SK-N-SH (cell line): ENCODE data around the gene LRRIQ4. TPM values are rescaled to one million over a fixed set of nuclear protein-coding genes. Genes with fewer than 3 reads are reported as not detected.

Experiments
- CTCF ChIA-PET: fragments of 300-600, 350-600 bp; formaldehyde crosslinking; extraction: SDS; loops from one replicate; lab custom pipeline; 2021; lab: Yijun Ruan, JAX
- POLR2A ChIA-PET: fragments of 350-600 bp; sonication (Branson Sonifier 250); formaldehyde crosslinking; extraction: SDS; loops from one replicate; lab custom pipeline; 2020; ENCODE audit warnings: antibody characterized with exemption, inconsistent platforms; lab: Yijun Ruan, JAX
- DNase-seq: peaks from one replicate; pipeline ENCODE4 v3.0.0; 2012
- H2AFZ ChIP-seq: fragments of 200-600 bp; sonication (generic); 2 replicates; pipeline ENCODE4 v1.8.1; 2016; ENCODE audit warnings: antibody characterized with exemption, mild to moderate bottlenecking, low read depth
- H3F3A ChIP-seq: fragments of 200-600 bp; sonication (generic); replicated peaks from 2 replicates; pipeline ENCODE3; 2016; ENCODE audit warnings: antibody characterized with exemption, mild to moderate bottlenecking; ENCODE audit not compliant: insufficient read depth
- H3K27ac ChIP-seq, 2 experiments: fragments of 200-500 bp in 1 of 2; fragments of 200-600 bp in 1 of 2; sonication (Bioruptor generic) in 1 of 2; sonication (generic), shearing (Covaris generic) in 1 of 2; 2 replicates each; pipeline versions ENCODE4 v1.5.1 to v1.6.1; 2014 to 2016; ENCODE audit warnings: low read depth in 2 of 2, inconsistent platforms in 1 of 2, low read length in 1 of 2, mild to moderate bottlenecking in 1 of 2, mixed read lengths in 1 of 2
- H3K27me3 ChIP-seq: fragments of 200-600 bp; sonication (generic), shearing (Covaris generic); 2 replicates; pipeline ENCODE4 v1.6.1; 2016; ENCODE audit warnings: mixed run types; ENCODE audit not compliant: insufficient read depth
- H3K36me3 ChIP-seq, 2 experiments: fragments of 200-500 bp in 1 of 2; fragments of 200-600 bp in 1 of 2; sonication (Bioruptor generic) in 1 of 2; sonication (generic) in 1 of 2; replicated peaks in 1 of 2; 2 replicates each; pipeline versions ENCODE3 to v1.5.1; 2014 to 2016; ENCODE audit warnings: low read length in 1 of 2, mild to moderate bottlenecking in 1 of 2; ENCODE audit not compliant: insufficient read depth in 2 of 2, control insufficient read depth in 1 of 2
- H3K4me1 ChIP-seq, 2 experiments: fragments of 200-500 bp in 1 of 2; fragments of 200-600 bp in 1 of 2; sonication (Bioruptor generic) in 1 of 2; sonication (generic), shearing (Covaris generic) in 1 of 2; 2 replicates each; pipeline versions ENCODE4 v1.5.1 to v1.6.1; 2014 to 2016; ENCODE audit warnings: low read depth in 1 of 2, low read length in 1 of 2, mixed run types in 1 of 2; ENCODE audit not compliant: insufficient read depth in 2 of 2, control insufficient read depth in 1 of 2
- H3K4me2 ChIP-seq: fragments of 200-600 bp; sonication (generic), shearing (Covaris generic); 2 replicates; pipeline ENCODE4 v1.6.1; 2017; ENCODE audit warnings: mixed run types
- H3K4me3 ChIP-seq, 2 experiments: fragments of 200-500 bp in 1 of 2; fragments of 200-600 bp in 1 of 2; sonication (Bioruptor generic) in 1 of 2; sonication (generic), shearing (Covaris generic) in 1 of 2; 2 replicates each; pipeline versions ENCODE4 v1.5.1 to v1.8.1; 2014 to 2016; ENCODE audit warnings: low read depth in 2 of 2, inconsistent platforms in 1 of 2, low read length in 1 of 2, mild to moderate bottlenecking in 1 of 2, mixed read lengths in 1 of 2, moderate library complexity in 1 of 2
- H3K79me2 ChIP-seq: fragments of 200-600 bp; sonication (generic); 2 replicates; pipeline ENCODE4 v1.8.1; 2017; ENCODE audit warnings: mild to moderate bottlenecking; ENCODE audit not compliant: insufficient read depth
- H3K9ac ChIP-seq: fragments of 200-600 bp; sonication (generic); 2 replicates; pipeline ENCODE4 v1.6.1; 2017; ENCODE audit warnings: mixed run types
- H3K9me2 ChIP-seq: fragments of 200-600 bp; sonication (generic); 2 replicates; pipeline ENCODE4 v1.6.1; 2017; ENCODE audit warnings: mixed run types
- H3K9me3 ChIP-seq: fragments of 200-600 bp; sonication (generic); 2 replicates; pipeline ENCODE4 v1.6.1; 2017; ENCODE audit warnings: mixed run types, mild to moderate bottlenecking, moderate library complexity
- H4K20me1 ChIP-seq: fragments of 200-600 bp; sonication (generic); 2 replicates; pipeline ENCODE4 v1.6.1; 2017; ENCODE audit warnings: mild to moderate bottlenecking, mixed run types; ENCODE audit not compliant: insufficient read depth
- CHD2 ChIP-seq: fragments of 150-350 bp; IDR thresholded peaks from 2 replicates; pipeline ENCODE4 v1.6.1; 2018; ENCODE audit warnings: low read length; ENCODE audit not compliant: partially characterized antibody
- ELF1 ChIP-seq: IDR thresholded peaks from 2 replicates; pipeline ENCODE4 v1.4.0; 2012
- EP300 ChIP-seq, 2 experiments: IDR thresholded peaks; 2 replicates each; pipeline versions ENCODE4 v1.4.0 to v1.6.1; 2012; ENCODE audit warnings: borderline replicate concordance in 1 of 2, low read depth in 1 of 2, low read length in 1 of 2
- EZH2phosphoT487 ChIP-seq: fragments of 200-600 bp; sonication (generic); IDR thresholded peaks from 2 replicates; pipeline ENCODE4 v1.6.1; 2017; ENCODE audit warnings: low read depth, mixed run types, mild to moderate bottlenecking, antibody characterized with exemption, moderate library complexity, borderline replicate concordance
- FOSL2 ChIP-seq: IDR thresholded peaks from 2 replicates; pipeline ENCODE4 v1.4.0; 2012; ENCODE audit warnings: low read depth, mild to moderate bottlenecking, moderate library complexity, borderline replicate concordance
- FOXM1 ChIP-seq: IDR thresholded peaks from 2 replicates; pipeline ENCODE4 v1.4.0; 2012; ENCODE audit warnings: low read depth, mild to moderate bottlenecking
- IRF3 ChIP-seq: fragments of 150-350 bp; IDR thresholded peaks from 2 replicates; pipeline ENCODE4 v1.6.1; 2016; ENCODE audit warnings: mild to moderate bottlenecking, low read depth, low read length
- MXI1 ChIP-seq: IDR thresholded peaks from 2 replicates; pipeline ENCODE4 v1.6.1; 2012; ENCODE audit warnings: mild to moderate bottlenecking, low read depth, low read length, improper control_type of control experiment
- NRF1 ChIP-seq: IDR thresholded peaks from 2 replicates; pipeline ENCODE4 v1.6.1; 2012; ENCODE audit warnings: low read depth, mild to moderate bottlenecking, low read length
- RAD21 ChIP-seq: IDR thresholded peaks from 2 replicates; pipeline ENCODE4 v1.6.1; 2012; ENCODE audit warnings: mild to moderate bottlenecking, low read length
- RXRA ChIP-seq: IDR thresholded peaks from 2 replicates; pipeline ENCODE4 v1.4.0; 2012; ENCODE audit warnings: low read depth, mild to moderate bottlenecking, borderline replicate concordance
- SMC3 ChIP-seq: IDR thresholded peaks from 2 replicates; pipeline ENCODE4 v1.6.1; 2012; ENCODE audit warnings: low read depth, low read length, improper control_type of control experiment
- TCF12 ChIP-seq: IDR thresholded peaks from 2 replicates; pipeline ENCODE4 v1.4.0; 2012
- WGBS: methylation state at CpG from one replicate; pipeline ENCODE4 v1.1.6; 2017; ENCODE audit warnings: low lambda C conversion rate; 5-methylcytosine and 5-hydroxymethylcytosine counted together
- polyA plus RNA-seq, 3 experiments: library from polyadenylated mRNA; depleted of rRNA; stranded (reverse); fragments of >200 nt; gene quantifications; 2 replicates each; pipeline ENCODE4 v1.2.3, GENCODE V29; 2012
- TF ChIP-seq, protein P1 (sequence below): IDR thresholded peaks from 2 replicates; pipeline ENCODE4; 2012
- TF ChIP-seq, protein P2 (sequence below): IDR thresholded peaks from 2 replicates; pipeline ENCODE4 v1.4.0; 2012; ENCODE audit warnings: low read depth
- TF ChIP-seq, protein P3 (sequence below): IDR thresholded peaks from 2 replicates; pipeline ENCODE4 v1.6.1; 2012; ENCODE audit warnings: mild to moderate bottlenecking, low read depth, low read length, moderate library complexity
- TF ChIP-seq, protein P4 (sequence below): IDR thresholded peaks from 2 replicates; pipeline ENCODE4 v1.4.0; 2012; ENCODE audit warnings: low read depth, borderline replicate concordance
- TF ChIP-seq, protein P5 (sequence below): fragments of 200-600 bp; sonication (generic); IDR thresholded peaks from 2 replicates; pipeline ENCODE4 v1.6.1; 2017; ENCODE audit warnings: antibody characterized with exemption, mild to moderate bottlenecking, moderate library complexity

Gene LRRIQ4
- polyA plus RNA-seq, 1 of the 3 experiments (the other 2 are of a cell fraction): not detected

DNA sequence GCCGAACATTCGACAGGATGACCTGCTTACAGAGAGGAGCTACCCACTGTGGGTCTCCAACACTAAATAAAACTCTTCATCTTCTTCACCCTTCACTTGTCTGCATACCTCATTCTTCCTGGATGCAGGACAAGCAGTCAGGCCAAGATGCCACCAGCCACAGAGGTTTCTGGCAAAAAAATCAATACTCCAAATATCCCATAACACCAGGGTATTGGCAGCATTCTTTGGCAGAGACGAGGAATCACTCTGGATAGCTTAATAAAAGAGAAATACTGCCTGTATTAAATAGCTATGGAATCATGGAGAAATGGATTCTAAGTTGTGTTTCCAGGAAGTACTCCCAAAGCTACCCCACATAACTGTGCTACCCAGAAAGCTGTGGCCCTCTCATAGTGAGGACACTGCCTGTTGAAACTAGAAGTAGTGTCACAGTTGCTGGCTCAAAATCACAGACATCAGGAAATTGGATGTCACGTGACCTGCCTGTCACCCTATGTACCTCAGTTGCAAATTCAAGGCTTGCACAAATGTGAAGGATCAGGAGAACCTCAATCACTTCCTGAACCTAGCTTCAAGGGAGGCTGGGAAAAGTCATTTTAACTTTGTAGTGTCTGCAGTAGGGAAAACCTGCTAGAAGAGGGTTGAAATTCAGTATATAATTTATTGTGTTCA is 68.0 kb downstream of the LRRIQ4 start:
- H2AFZ ChIP-seq: no peak overlapping the region
- H4K20me1 ChIP-seq: no peaks in the 10 kb centered on the region
- no peaks in the 10 kb centered on the region for H3K9me2 ChIP-seq
- H3K79me2 ChIP-seq: no peaks in the 10 kb centered on the region
- H3K9me3 ChIP-seq: no peaks in the 10 kb centered on the region
- no peak for DNase-seq
- H3K27me3 ChIP-seq: no peaks in the 10 kb centered on the region; the same call in 1 of the 2 replicates
- H3K4me3 ChIP-seq: no peak overlapping the region
- TF ChIP-seq FOSL2: no peak
- TF ChIP-seq FOXM1: no peak
- TF ChIP-seq RXRA: no peak
- no peak for TF ChIP-seq EZH2phosphoT487
- TF ChIP-seq, protein P1, sequence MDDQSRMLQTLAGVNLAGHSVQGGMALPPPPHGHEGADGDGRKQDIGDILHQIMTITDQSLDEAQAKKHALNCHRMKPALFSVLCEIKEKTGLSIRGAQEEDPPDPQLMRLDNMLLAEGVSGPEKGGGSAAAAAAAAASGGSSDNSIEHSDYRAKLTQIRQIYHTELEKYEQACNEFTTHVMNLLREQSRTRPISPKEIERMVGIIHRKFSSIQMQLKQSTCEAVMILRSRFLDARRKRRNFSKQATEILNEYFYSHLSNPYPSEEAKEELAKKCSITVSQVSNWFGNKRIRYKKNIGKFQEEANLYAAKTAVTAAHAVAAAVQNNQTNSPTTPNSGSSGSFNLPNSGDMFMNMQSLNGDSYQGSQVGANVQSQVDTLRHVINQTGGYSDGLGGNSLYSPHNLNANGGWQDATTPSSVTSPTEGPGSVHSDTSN: no peak
- TF ChIP-seq, protein P2, sequence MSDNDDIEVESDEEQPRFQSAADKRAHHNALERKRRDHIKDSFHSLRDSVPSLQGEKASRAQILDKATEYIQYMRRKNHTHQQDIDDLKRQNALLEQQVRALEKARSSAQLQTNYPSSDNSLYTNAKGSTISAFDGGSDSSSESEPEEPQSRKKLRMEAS: no peak
- TF ChIP-seq RAD21: no peak
- TF ChIP-seq NRF1: no peak
- TF ChIP-seq CHD2: no peak
- TF ChIP-seq EP300 (IDR thresholded peaks at IDR 0.05; ENCODE audit: borderline replicate concordance in 1 of 2, low read depth in 1 of 2, low read length in 1 of 2): no peak
- TF ChIP-seq, protein P3, sequence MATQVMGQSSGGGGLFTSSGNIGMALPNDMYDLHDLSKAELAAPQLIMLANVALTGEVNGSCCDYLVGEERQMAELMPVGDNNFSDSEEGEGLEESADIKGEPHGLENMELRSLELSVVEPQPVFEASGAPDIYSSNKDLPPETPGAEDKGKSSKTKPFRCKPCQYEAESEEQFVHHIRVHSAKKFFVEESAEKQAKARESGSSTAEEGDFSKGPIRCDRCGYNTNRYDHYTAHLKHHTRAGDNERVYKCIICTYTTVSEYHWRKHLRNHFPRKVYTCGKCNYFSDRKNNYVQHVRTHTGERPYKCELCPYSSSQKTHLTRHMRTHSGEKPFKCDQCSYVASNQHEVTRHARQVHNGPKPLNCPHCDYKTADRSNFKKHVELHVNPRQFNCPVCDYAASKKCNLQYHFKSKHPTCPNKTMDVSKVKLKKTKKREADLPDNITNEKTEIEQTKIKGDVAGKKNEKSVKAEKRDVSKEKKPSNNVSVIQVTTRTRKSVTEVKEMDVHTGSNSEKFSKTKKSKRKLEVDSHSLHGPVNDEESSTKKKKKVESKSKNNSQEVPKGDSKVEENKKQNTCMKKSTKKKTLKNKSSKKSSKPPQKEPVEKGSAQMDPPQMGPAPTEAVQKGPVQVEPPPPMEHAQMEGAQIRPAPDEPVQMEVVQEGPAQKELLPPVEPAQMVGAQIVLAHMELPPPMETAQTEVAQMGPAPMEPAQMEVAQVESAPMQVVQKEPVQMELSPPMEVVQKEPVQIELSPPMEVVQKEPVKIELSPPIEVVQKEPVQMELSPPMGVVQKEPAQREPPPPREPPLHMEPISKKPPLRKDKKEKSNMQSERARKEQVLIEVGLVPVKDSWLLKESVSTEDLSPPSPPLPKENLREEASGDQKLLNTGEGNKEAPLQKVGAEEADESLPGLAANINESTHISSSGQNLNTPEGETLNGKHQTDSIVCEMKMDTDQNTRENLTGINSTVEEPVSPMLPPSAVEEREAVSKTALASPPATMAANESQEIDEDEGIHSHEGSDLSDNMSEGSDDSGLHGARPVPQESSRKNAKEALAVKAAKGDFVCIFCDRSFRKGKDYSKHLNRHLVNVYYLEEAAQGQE: no peak
- no peak for TF ChIP-seq SMC3
- 38% methylated on average over 4 of the region's 4 CpGs for WGBS
- H3F3A ChIP-seq: no peaks in the 10 kb centered on the region
- H3K4me2 ChIP-seq: no peak overlapping the region
- ChIA-PET POLR2A (no interaction called here), CTCF (interaction anchor here (1.1 to 1.5 kb wide), 2 partner anchors 18 to 276 kb away, joined by 3 to 7 read pairs; no protein-coding TSS in a partner anchor)
- no peaks in the 10 kb centered on the region for H3K36me3 ChIP-seq
- no peak overlapping the region for H3K9ac ChIP-seq
- H3K27ac ChIP-seq: no peak overlapping the region; a peak in 1 of 4 replicates
- H3K4me1 ChIP-seq: peaks cover 0 to 10% of the 10 kb centered on the region in 2 experiments; a peak in 1 of 4 replicates

- Histone ChIP-seq H3K9me3 (no peaks in the 10 kb centered on the region), H2AFZ (no peak overlapping the region), H3K4me1 (peaks cover 0 to 2% of the 10 kb centered on the region in 2 experiments; a peak in 1 of 4 replicates), H3K27me3 (no peaks in the 10 kb centered on the region; the same call in 1 of the 2 replicates), H3K9me2 (no peaks in the 10 kb centered on the region), H3K27ac (no peak overlapping the region), H3K79me2 (no peaks in the 10 kb centered on the region), H3K9ac (no peak overlapping the region), H3K36me3 (no peaks in the 10 kb centered on the region), H3K4me2 (no peak overlapping the region), H3K4me3 (no peak overlapping the region), H3F3A (no peaks in the 10 kb centered on the region), H4K20me1 (no peaks in the 10 kb centered on the region)
- DNase-seq: peak; percentile 11
- ChIA-PET POLR2A (no interaction called here), CTCF (no interaction called here)
- TF ChIP-seq CHD2 (no peak), SMC3 (no peak), TCF12 (no peak), FOXM1 (no peak), MXI1 (no peak), ELF1 (no peak), EP300 (IDR thresholded peaks at IDR 0.05; ENCODE audit: borderline replicate concordance in 1 of 2, low read depth in 1 of 2, low read length in 1 of 2) (no peak), IRF3 (no peak)
- TF ChIP-seq, protein P4, sequence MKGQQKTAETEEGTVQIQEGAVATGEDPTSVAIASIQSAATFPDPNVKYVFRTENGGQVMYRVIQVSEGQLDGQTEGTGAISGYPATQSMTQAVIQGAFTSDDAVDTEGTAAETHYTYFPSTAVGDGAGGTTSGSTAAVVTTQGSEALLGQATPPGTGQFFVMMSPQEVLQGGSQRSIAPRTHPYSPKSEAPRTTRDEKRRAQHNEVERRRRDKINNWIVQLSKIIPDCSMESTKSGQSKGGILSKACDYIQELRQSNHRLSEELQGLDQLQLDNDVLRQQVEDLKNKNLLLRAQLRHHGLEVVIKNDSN: no peak
- TF ChIP-seq, protein P5, sequence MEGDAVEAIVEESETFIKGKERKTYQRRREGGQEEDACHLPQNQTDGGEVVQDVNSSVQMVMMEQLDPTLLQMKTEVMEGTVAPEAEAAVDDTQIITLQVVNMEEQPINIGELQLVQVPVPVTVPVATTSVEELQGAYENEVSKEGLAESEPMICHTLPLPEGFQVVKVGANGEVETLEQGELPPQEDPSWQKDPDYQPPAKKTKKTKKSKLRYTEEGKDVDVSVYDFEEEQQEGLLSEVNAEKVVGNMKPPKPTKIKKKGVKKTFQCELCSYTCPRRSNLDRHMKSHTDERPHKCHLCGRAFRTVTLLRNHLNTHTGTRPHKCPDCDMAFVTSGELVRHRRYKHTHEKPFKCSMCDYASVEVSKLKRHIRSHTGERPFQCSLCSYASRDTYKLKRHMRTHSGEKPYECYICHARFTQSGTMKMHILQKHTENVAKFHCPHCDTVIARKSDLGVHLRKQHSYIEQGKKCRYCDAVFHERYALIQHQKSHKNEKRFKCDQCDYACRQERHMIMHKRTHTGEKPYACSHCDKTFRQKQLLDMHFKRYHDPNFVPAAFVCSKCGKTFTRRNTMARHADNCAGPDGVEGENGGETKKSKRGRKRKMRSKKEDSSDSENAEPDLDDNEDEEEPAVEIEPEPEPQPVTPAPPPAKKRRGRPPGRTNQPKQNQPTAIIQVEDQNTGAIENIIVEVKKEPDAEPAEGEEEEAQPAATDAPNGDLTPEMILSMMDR: no peak
- 28% methylated on average over 5 of the region's 5 CpGs for WGBS
These were observed 74.0 kb downstream of the LRRIQ4 start for GRCh38 chr3:169886671-169887070.
